Loucy (cell line): ENCODE data around the gene AP5Z1.

Experiments
- EZH2phosphoT487 ChIP-seq: fragments of 200-600 bp; IDR thresholded peaks from 2 replicates; pipeline ENCODE4 v1.6.1; 2018; ENCODE audit warnings: antibody characterized with exemption, mild to moderate bottlenecking, moderate library complexity, borderline replicate concordance
- TF ChIP-seq, protein P1 (sequence below): fragments of 200-600 bp; sonication (generic); conservative IDR thresholded peaks from 2 replicates; pipeline ENCODE4 v1.5.1; 2014; ENCODE audit warnings: mild to moderate bottlenecking, antibody characterized with exemption, low read length

GRCh38 chr7:4766666-4767519 is 8.5 kb upstream of the AP5Z1 start:
- TF ChIP-seq, protein P1, sequence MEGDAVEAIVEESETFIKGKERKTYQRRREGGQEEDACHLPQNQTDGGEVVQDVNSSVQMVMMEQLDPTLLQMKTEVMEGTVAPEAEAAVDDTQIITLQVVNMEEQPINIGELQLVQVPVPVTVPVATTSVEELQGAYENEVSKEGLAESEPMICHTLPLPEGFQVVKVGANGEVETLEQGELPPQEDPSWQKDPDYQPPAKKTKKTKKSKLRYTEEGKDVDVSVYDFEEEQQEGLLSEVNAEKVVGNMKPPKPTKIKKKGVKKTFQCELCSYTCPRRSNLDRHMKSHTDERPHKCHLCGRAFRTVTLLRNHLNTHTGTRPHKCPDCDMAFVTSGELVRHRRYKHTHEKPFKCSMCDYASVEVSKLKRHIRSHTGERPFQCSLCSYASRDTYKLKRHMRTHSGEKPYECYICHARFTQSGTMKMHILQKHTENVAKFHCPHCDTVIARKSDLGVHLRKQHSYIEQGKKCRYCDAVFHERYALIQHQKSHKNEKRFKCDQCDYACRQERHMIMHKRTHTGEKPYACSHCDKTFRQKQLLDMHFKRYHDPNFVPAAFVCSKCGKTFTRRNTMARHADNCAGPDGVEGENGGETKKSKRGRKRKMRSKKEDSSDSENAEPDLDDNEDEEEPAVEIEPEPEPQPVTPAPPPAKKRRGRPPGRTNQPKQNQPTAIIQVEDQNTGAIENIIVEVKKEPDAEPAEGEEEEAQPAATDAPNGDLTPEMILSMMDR: no peak
- TF ChIP-seq EZH2phosphoT487: no peak
